ENCODE results near the gene GCNT3.
"Not testable (repeated sequence)": the region's sequence is repeated elsewhere in the genome, so short reads cannot be mapped to it uniquely, and the experiment has no call there.

GCNT3 gene

GRCh38 chr15:59615661-59616060, 4.1 kb downstream of the GCNT3 start:
- Histone ChIP-seq H3K27ac (ENCODE audit: insufficient read depth, low read depth, low read length, poor library complexity, severe bottlenecking) (no peak overlapping the region), H3K9me3 (ENCODE audit: control insufficient read depth, low read length) (no peaks in the 10 kb centered on the region), H3K36me3 (ENCODE audit: control insufficient read depth, insufficient read depth, low read length) (no peaks in the 10 kb centered on the region), H3K4me3 (ENCODE audit: insufficient read depth, low read depth, low read length) (no peak overlapping the region), H3K27me3 (ENCODE audit: control insufficient read depth, insufficient read depth, low read length, poor library complexity, severe bottlenecking) (no peaks in the 10 kb centered on the region), H3K4me1 (ENCODE audit: control insufficient read depth, insufficient read depth, low read length) (no peaks in the 10 kb centered on the region)
- WGBS, 2 experiments = 90 to 91% methylated on average over 5 of the region's 5 CpGs

GRCh38 chr15:59616379-59616778, 4.8 kb downstream of the GCNT3 start:
- WGBS, 2 experiments = 86 to 89% methylated on average over 3 of the region's 3 CpGs
- no peaks in the 10 kb centered on the region for H3K36me3 ChIP-seq (ENCODE audit: control insufficient read depth, insufficient read depth, low read length)
- H3K9me3 ChIP-seq (ENCODE audit: control insufficient read depth, low read length) = no peaks in the 10 kb centered on the region
- H3K4me1 ChIP-seq (ENCODE audit: control insufficient read depth, insufficient read depth, low read length) = no peaks in the 10 kb centered on the region
- H3K27ac ChIP-seq (ENCODE audit: insufficient read depth, low read depth, low read length, poor library complexity, severe bottlenecking) = no peak overlapping the region
- H3K27me3 ChIP-seq (ENCODE audit: control insufficient read depth, insufficient read depth, low read length, poor library complexity, severe bottlenecking) = no peaks in the 10 kb centered on the region
- no peak overlapping the region for H3K4me3 ChIP-seq (ENCODE audit: insufficient read depth, low read depth, low read length)

GRCh38 chr15:59618406-59618805, 6.8 kb downstream of the GCNT3 start:
- H3K27me3 ChIP-seq (ENCODE audit: control insufficient read depth, insufficient read depth, low read length, poor library complexity, severe bottlenecking) = no peaks in the 10 kb centered on the region
- 88 to 93% methylated on average over 4 of the region's 4 CpGs for WGBS, 2 experiments
- no peaks in the 10 kb centered on the region for H3K9me3 ChIP-seq (ENCODE audit: control insufficient read depth, low read length)
- H3K36me3 ChIP-seq (ENCODE audit: control insufficient read depth, insufficient read depth, low read length) = no peaks in the 10 kb centered on the region
- H3K4me3 ChIP-seq (ENCODE audit: insufficient read depth, low read depth, low read length) = no peak overlapping the region
- no peaks in the 10 kb centered on the region for H3K4me1 ChIP-seq (ENCODE audit: control insufficient read depth, insufficient read depth, low read length)
- H3K27ac ChIP-seq (ENCODE audit: insufficient read depth, low read depth, low read length, poor library complexity, severe bottlenecking) = no peak overlapping the region

- H3K27ac ChIP-seq (ENCODE audit: insufficient read depth, low read depth, low read length, poor library complexity, severe bottlenecking) = no peak overlapping the region
- no peaks in the 10 kb centered on the region for H3K9me3 ChIP-seq (ENCODE audit: control insufficient read depth, low read length)
- H3K4me1 ChIP-seq (ENCODE audit: control insufficient read depth, insufficient read depth, low read length) = no peaks in the 10 kb centered on the region
- no peaks in the 10 kb centered on the region for H3K36me3 ChIP-seq (ENCODE audit: control insufficient read depth, insufficient read depth, low read length)
- 41 to 45% methylated on average over 5 to 6 of the region's 6 CpGs for WGBS, 2 experiments
- no peak overlapping the region for H3K4me3 ChIP-seq (ENCODE audit: insufficient read depth, low read depth, low read length)
- peaks cover 3% of the 10 kb centered on the region for H3K27me3 ChIP-seq (ENCODE audit: control insufficient read depth, insufficient read depth, low read length, poor library complexity, severe bottlenecking)
Observed at GRCh38 chr15:59622289-59622688, 10.7 kb downstream of the GCNT3 start.

- Histone ChIP-seq H3K27me3 (ENCODE audit: control insufficient read depth, insufficient read depth, low read length, poor library complexity, severe bottlenecking) (no peaks in the 10 kb centered on the region), H3K4me3 (ENCODE audit: insufficient read depth, low read depth, low read length) (no peak overlapping the region), H3K27ac (ENCODE audit: insufficient read depth, low read depth, low read length, poor library complexity, severe bottlenecking) (no peak overlapping the region), H3K36me3 (ENCODE audit: control insufficient read depth, insufficient read depth, low read length) (no peaks in the 10 kb centered on the region), H3K9me3 (ENCODE audit: control insufficient read depth, low read length) (no peaks in the 10 kb centered on the region), H3K4me1 (ENCODE audit: control insufficient read depth, insufficient read depth, low read length) (no peaks in the 10 kb centered on the region)
- 46% methylated on average over 4 of the region's 4 CpGs for WGBS, 2 experiments
Observed at GRCh38 chr15:59632714-59633113, 21.1 kb downstream of the GCNT3 start.

DNA sequence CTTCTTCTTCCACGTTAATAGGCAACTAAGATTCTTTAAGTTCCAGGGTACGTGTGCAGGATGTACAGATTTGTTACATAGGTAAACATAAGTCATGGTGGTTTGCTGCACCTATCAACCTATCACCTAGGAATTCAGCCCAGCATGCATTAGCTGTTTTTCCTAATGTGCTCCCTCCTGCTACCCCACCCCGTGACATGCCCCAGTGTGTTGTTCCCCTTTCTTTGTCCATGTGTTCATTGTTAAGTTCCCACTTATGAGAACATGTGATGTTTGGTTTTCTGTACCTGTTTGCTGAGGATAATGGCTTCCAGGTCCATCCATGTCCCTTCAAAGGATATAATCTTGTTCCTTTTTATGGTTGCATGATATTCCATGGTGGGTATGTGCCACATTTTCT, 24.6 kb downstream of the GCNT3 start:
- H3K27ac ChIP-seq (ENCODE audit: insufficient read depth, low read depth, low read length, poor library complexity, severe bottlenecking) = no peak overlapping the region
- 83 to 92% methylated on average over 3 of the region's 3 CpGs for WGBS, 2 experiments
- no peaks in the 10 kb centered on the region for H3K9me3 ChIP-seq (ENCODE audit: control insufficient read depth, low read length)
- peaks cover 3% of the 10 kb centered on the region for H3K36me3 ChIP-seq (ENCODE audit: control insufficient read depth, insufficient read depth, low read length)
- no peak overlapping the region for H3K4me3 ChIP-seq (ENCODE audit: insufficient read depth, low read depth, low read length)
- H3K4me1 ChIP-seq (ENCODE audit: control insufficient read depth, insufficient read depth, low read length) = no peaks in the 10 kb centered on the region
- H3K27me3 ChIP-seq (ENCODE audit: control insufficient read depth, insufficient read depth, low read length, poor library complexity, severe bottlenecking) = no peaks in the 10 kb centered on the region

DNA sequence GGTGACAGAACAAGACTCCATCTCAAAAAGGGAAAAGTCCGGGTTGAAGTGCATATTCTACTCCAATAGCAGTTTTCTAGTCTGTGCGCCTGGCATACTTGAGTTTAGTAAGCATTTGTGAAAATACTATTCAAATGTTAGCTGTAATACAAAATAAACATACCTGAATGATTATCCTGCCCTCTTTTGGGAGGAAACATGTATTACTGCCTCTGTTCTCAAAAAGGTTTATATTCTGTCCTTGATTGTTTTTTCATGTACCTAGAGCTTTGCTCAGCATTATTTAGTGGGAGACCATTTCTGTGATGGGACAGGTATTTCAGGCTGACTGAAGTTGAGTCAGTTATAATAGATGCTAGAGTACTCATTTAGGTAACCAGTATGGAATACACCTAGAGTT, 25.9 kb downstream of the GCNT3 start:
- not testable (repeated sequence) for H3K4me1 ChIP-seq (ENCODE audit: control insufficient read depth, insufficient read depth, low read length); H3K9me3 ChIP-seq (ENCODE audit: control insufficient read depth, low read length); H3K36me3 ChIP-seq (ENCODE audit: control insufficient read depth, insufficient read depth, low read length); H3K27ac ChIP-seq (ENCODE audit: insufficient read depth, low read depth, low read length, poor library complexity, severe bottlenecking); H3K4me3 ChIP-seq (ENCODE audit: insufficient read depth, low read depth, low read length); H3K27me3 ChIP-seq (ENCODE audit: control insufficient read depth, insufficient read depth, low read length, poor library complexity, severe bottlenecking)
- 80 to 92% methylated on average over 1 to 2 of the region's 2 CpGs for WGBS, 2 experiments

DNA sequence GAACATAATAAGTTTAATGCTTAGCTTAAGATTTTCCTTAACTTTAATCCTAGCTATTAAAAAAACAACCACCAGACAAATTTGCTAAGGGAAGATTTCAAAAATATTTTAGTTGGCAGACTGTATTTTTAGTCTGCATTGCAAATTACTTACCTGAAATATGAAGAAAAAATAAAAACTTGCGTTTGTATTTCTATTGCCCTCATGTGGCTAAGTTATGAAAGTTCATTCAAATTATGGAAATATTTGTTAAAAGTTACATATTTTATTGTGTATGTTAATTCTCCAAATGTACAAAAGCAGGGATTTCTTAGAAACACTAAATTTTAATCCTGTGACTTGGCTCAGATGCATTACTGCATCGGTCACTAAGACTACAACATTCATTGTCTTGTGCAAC, 30.8 kb downstream of the GCNT3 start:
- H3K9me3 ChIP-seq (ENCODE audit: control insufficient read depth, low read length) = no peaks in the 10 kb centered on the region
- H3K36me3 ChIP-seq (ENCODE audit: control insufficient read depth, insufficient read depth, low read length) = peaks cover 14% of the 10 kb centered on the region
- WGBS, 2 experiments = 94 to 96% methylated on average over 2 of the region's 2 CpGs
- no peak overlapping the region for H3K4me3 ChIP-seq (ENCODE audit: insufficient read depth, low read depth, low read length)
- H3K4me1 ChIP-seq (ENCODE audit: control insufficient read depth, insufficient read depth, low read length) = no peaks in the 10 kb centered on the region
- H3K27ac ChIP-seq (ENCODE audit: insufficient read depth, low read depth, low read length, poor library complexity, severe bottlenecking) = no peak overlapping the region
- H3K27me3 ChIP-seq (ENCODE audit: control insufficient read depth, insufficient read depth, low read length, poor library complexity, severe bottlenecking) = no peaks in the 10 kb centered on the region

DNA sequence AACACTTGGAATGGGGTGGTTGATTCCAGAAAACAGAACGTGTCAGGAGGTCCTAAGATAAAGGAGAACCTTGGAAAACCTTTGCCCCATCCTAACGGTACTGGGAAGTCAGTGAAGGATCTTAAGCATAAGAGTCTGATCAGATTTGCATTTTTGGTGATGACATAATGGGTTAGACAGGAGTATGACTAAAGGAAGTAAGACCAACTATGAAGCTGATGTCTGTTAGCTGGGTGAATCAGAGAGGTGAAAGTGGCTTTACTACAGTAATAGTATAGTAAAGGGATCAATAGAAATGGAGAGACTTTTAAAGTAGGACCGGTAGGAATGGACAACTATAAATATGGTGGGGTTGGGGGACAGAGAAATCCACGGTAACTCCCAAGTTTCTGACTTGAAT, 33.2 kb downstream of the GCNT3 start:
- Histone ChIP-seq H3K4me3 (ENCODE audit: insufficient read depth, low read depth, low read length) (no peak overlapping the region), H3K4me1 (ENCODE audit: control insufficient read depth, insufficient read depth, low read length) (no peaks in the 10 kb centered on the region), H3K27me3 (ENCODE audit: control insufficient read depth, insufficient read depth, low read length, poor library complexity, severe bottlenecking) (no peaks in the 10 kb centered on the region), H3K9me3 (ENCODE audit: control insufficient read depth, low read length) (no peaks in the 10 kb centered on the region), H3K36me3 (ENCODE audit: control insufficient read depth, insufficient read depth, low read length) (peaks cover 21% of the 10 kb centered on the region), H3K27ac (ENCODE audit: insufficient read depth, low read depth, low read length, poor library complexity, severe bottlenecking) (no peak overlapping the region)
- 93 to 95% methylated on average over 4 of the region's 4 CpGs for WGBS, 2 experiments

- H3K27me3 ChIP-seq (ENCODE audit: control insufficient read depth, insufficient read depth, low read length, poor library complexity, severe bottlenecking); H3K9me3 ChIP-seq (ENCODE audit: control insufficient read depth, low read length); H3K4me1 ChIP-seq (ENCODE audit: control insufficient read depth, insufficient read depth, low read length); H3K4me3 ChIP-seq (ENCODE audit: insufficient read depth, low read depth, low read length); H3K27ac ChIP-seq (ENCODE audit: insufficient read depth, low read depth, low read length, poor library complexity, severe bottlenecking): not testable (repeated sequence)
- H3K36me3 ChIP-seq (ENCODE audit: control insufficient read depth, insufficient read depth, low read length) = peaks cover 26% of the 10 kb centered on the region
- WGBS, 2 experiments = 95 to 96% methylated on average over 9 of the region's 9 CpGs
Observed at GRCh38 chr15:59645812-59646211, 34.2 kb downstream of the GCNT3 start.

- Histone ChIP-seq H3K27me3 (ENCODE audit: control insufficient read depth, insufficient read depth, low read length, poor library complexity, severe bottlenecking) (no peaks in the 10 kb centered on the region), H3K9me3 (ENCODE audit: control insufficient read depth, low read length) (no peaks in the 10 kb centered on the region), H3K36me3 (ENCODE audit: control insufficient read depth, insufficient read depth, low read length) (peaks cover 26% of the 10 kb centered on the region), H3K27ac (ENCODE audit: insufficient read depth, low read depth, low read length, poor library complexity, severe bottlenecking) (no peak overlapping the region), H3K4me3 (ENCODE audit: insufficient read depth, low read depth, low read length) (no peak overlapping the region), H3K4me1 (ENCODE audit: control insufficient read depth, insufficient read depth, low read length) (no peaks in the 10 kb centered on the region)
- WGBS, 2 experiments = 92 to 100% methylated on average over 1 of the region's 1 CpG
Observed at GRCh38 chr15:59646277-59646676, 34.7 kb downstream of the GCNT3 start.

All from ectodermal cell (in vitro differentiated cells).